WTC11 (cell line): ENCODE data around the gene NEURL2. TPM values are rescaled to one million over a fixed set of nuclear protein-coding genes. Genes with fewer than 3 reads are reported as not detected.

ENCODE experiments used
- ATAC-seq: fragments of 200-7000 bp; cut with Tn5 transposase; 2 replicates; pipeline ENCODE4 v1.10.0; 2021; ENCODE audit warnings: mild to moderate bottlenecking, moderate library complexity
- CTCF ChIA-PET: fragments of 300-600 bp; sonication (Branson Sonifier 250); formaldehyde crosslinking; loops from one replicate; lab custom pipeline; 2021; ENCODE audit warnings: antibody characterized with exemption; lab: Charles Lee
- POLR2A ChIA-PET: fragments of 350-600 bp; sonication (Branson Sonifier 250); formaldehyde crosslinking; loops from one replicate; lab custom pipeline; 2021; ENCODE audit warnings: antibody characterized with exemption; lab: Charles Lee
- DNase-seq: peaks from one replicate; pipeline ENCODE4 v3.0.0; 2021; ENCODE audit warnings: low spot score
- H3K27ac Mint-ChIP-seq: 2 replicates; pipeline ENCODE4 v1.8.0; 2021; ENCODE audit warnings: mixed read lengths
- H3K27me3 Mint-ChIP-seq: 2 replicates; pipeline ENCODE4 v1.8.0; 2021; ENCODE audit warnings: low read depth, mild to moderate bottlenecking, moderate library complexity, mixed read lengths
- H3K36me3 Mint-ChIP-seq: 2 replicates; pipeline ENCODE4 v1.8.0; 2021; ENCODE audit warnings: mixed read lengths
- H3K4me1 Mint-ChIP-seq: 2 replicates; pipeline ENCODE4 v1.8.0; 2022; ENCODE audit warnings: mixed read lengths
- H3K4me3 Mint-ChIP-seq: 2 replicates; pipeline ENCODE4 v1.8.0; 2021; ENCODE audit warnings: mild to moderate bottlenecking, moderate library complexity, mixed read lengths
- H3K9me3 Mint-ChIP-seq: 2 replicates; pipeline ENCODE4 v1.8.0; 2021; ENCODE audit warnings: mixed read lengths
- ELF4 ChIP-seq: sonication (generic); formaldehyde crosslinking; IDR thresholded peaks from 2 replicates; pipeline ENCODE4 v1.8.1; 2022; ENCODE audit warnings: low read depth, mild to moderate bottlenecking, moderate library complexity, missing genetic modification reagents
- PRDM15 ChIP-seq: sonication (generic); formaldehyde crosslinking; IDR thresholded peaks from 2 replicates; pipeline ENCODE4 v1.8.0; 2022; ENCODE audit warnings: missing genetic modification reagents
- USF2 ChIP-seq: sonication (generic); formaldehyde crosslinking; IDR thresholded peaks from 2 replicates; pipeline ENCODE4 v1.8.1; 2023; ENCODE audit warnings: mild to moderate bottlenecking, missing genetic modification reagents, moderate library complexity
- ZBTB21 ChIP-seq: sonication (generic); formaldehyde crosslinking; IDR thresholded peaks from 2 replicates; pipeline ENCODE4 v1.8.1; 2023; ENCODE audit warnings: mild to moderate bottlenecking, missing genetic modification reagents, borderline replicate concordance
- ZBTB43 ChIP-seq: sonication (generic); formaldehyde crosslinking; IDR thresholded peaks from 2 replicates; pipeline ENCODE4 v1.8.1; 2023; ENCODE audit warnings: mild to moderate bottlenecking, missing genetic modification reagents
- ZNF425 ChIP-seq: fragments of 250-450 bp; sonication (Bioruptor Pico); conservative IDR thresholded peaks from 2 replicates; pipeline ENCODE4 v1.9.0; 2021; ENCODE audit warnings: mild to moderate bottlenecking
- total RNA-seq: library from RNA; stranded (reverse); gene quantifications from 3 replicates; pipeline ENCODE4 v1.2.3, GENCODE V29; 2021
- TF ChIP-seq, protein P1 (sequence below): sonication (generic); formaldehyde crosslinking; IDR thresholded peaks from 2 replicates; pipeline ENCODE4 v1.8.1; 2023; ENCODE audit warnings: mild to moderate bottlenecking, moderate library complexity, missing genetic modification reagents
- TF ChIP-seq, protein P2 (sequence below): sonication (generic); formaldehyde crosslinking; IDR thresholded peaks from 2 replicates; pipeline ENCODE4 v1.8.0; 2022; ENCODE audit warnings: mild to moderate bottlenecking, missing genetic modification reagents
- TF ChIP-seq, protein P3 (sequence below): fragments of 250-450 bp; sonication (Bioruptor Pico); IDR thresholded peaks from 2 replicates; pipeline ENCODE4 v2.1.2; 2022; ENCODE audit warnings: mild to moderate bottlenecking, moderate library complexity
- TF ChIP-seq, protein P4 (sequence below): fragments of 250-450 bp; sonication (Bioruptor Pico); IDR thresholded peaks from 2 replicates; pipeline ENCODE4 v1.9.0; 2021; ENCODE audit warnings: mild to moderate bottlenecking

NEURL2 gene
- total RNA-seq, 1 experiment from 2014 or later: 6.6 TPM

GRCh38 chr20:45850238-45850637, 40.8 kb downstream of the NEURL2 start (continued):
- TF ChIP-seq ZNF425 (CRISPR knock-in tag): no peak
- TF ChIP-seq, protein P1, sequence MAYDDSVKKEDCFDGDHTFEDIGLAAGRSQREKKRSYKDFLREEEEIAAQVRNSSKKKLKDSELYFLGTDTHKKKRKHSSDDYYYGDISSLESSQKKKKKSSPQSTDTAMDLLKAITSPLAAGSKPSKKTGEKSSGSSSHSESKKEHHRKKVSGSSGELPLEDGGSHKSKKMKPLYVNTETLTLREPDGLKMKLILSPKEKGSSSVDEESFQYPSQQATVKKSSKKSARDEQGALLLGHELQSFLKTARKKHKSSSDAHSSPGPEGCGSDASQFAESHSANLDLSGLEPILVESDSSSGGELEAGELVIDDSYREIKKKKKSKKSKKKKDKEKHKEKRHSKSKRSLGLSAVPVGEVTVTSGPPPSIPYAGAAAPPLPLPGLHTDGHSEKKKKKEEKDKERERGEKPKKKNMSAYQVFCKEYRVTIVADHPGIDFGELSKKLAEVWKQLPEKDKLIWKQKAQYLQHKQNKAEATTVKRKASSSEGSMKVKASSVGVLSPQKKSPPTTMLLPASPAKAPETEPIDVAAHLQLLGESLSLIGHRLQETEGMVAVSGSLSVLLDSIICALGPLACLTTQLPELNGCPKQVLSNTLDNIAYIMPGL (CRISPR knock-in tag): no peak
- no peak for TF ChIP-seq USF2 (CRISPR knock-in tag)
- no peak for TF ChIP-seq ELF4 (CRISPR knock-in tag)
- TF ChIP-seq, protein P2, sequence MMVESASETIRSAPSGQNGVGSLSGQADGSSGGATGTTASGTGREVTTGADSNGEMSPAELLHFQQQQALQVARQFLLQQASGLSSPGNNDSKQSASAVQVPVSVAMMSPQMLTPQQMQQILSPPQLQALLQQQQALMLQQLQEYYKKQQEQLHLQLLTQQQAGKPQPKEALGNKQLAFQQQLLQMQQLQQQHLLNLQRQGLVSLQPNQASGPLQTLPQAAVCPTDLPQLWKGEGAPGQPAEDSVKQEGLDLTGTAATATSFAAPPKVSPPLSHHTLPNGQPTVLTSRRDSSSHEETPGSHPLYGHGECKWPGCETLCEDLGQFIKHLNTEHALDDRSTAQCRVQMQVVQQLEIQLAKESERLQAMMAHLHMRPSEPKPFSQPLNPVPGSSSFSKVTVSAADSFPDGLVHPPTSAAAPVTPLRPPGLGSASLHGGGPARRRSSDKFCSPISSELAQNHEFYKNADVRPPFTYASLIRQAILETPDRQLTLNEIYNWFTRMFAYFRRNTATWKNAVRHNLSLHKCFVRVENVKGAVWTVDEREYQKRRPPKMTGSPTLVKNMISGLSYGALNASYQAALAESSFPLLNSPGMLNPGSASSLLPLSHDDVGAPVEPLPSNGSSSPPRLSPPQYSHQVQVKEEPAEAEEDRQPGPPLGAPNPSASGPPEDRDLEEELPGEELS (CRISPR knock-in tag): no peak
- TF ChIP-seq ZBTB21 (CRISPR knock-in tag): no peak
- TF ChIP-seq, protein P3, sequence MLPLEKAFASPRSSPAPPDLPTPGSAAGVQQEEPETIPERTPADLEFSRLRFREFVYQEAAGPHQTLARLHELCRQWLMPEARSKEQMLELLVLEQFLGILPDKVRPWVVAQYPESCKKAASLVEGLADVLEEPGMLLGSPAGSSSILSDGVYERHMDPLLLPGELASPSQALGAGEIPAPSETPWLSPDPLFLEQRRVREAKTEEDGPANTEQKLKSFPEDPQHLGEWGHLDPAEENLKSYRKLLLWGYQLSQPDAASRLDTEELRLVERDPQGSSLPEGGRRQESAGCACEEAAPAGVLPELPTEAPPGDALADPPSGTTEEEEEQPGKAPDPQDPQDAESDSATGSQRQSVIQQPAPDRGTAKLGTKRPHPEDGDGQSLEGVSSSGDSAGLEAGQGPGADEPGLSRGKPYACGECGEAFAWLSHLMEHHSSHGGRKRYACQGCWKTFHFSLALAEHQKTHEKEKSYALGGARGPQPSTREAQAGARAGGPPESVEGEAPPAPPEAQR: no peak

- Mint-ChIP-seq H3K9me3 (no peaks in the 10 kb centered on the region), H3K36me3 (peaks cover 32% of the 10 kb centered on the region), H3K27ac (peak overlapping the region; percentile 69; the same call in 1 of the 2 replicates), H3K4me3 (no peak overlapping the region)
- ChIA-PET POLR2A (interaction anchor here (0.7 kb wide), 1 partner anchor 18 kb away, joined by 7 read pairs; no protein-coding TSS in a partner anchor), CTCF (interaction anchor here (2.0 kb wide), 1 partner anchor 41 kb away, joined by 4 read pairs; no protein-coding TSS in a partner anchor)
- no peak for TF ChIP-seq ZBTB43 (CRISPR knock-in tag)
- TF ChIP-seq, protein P4, sequence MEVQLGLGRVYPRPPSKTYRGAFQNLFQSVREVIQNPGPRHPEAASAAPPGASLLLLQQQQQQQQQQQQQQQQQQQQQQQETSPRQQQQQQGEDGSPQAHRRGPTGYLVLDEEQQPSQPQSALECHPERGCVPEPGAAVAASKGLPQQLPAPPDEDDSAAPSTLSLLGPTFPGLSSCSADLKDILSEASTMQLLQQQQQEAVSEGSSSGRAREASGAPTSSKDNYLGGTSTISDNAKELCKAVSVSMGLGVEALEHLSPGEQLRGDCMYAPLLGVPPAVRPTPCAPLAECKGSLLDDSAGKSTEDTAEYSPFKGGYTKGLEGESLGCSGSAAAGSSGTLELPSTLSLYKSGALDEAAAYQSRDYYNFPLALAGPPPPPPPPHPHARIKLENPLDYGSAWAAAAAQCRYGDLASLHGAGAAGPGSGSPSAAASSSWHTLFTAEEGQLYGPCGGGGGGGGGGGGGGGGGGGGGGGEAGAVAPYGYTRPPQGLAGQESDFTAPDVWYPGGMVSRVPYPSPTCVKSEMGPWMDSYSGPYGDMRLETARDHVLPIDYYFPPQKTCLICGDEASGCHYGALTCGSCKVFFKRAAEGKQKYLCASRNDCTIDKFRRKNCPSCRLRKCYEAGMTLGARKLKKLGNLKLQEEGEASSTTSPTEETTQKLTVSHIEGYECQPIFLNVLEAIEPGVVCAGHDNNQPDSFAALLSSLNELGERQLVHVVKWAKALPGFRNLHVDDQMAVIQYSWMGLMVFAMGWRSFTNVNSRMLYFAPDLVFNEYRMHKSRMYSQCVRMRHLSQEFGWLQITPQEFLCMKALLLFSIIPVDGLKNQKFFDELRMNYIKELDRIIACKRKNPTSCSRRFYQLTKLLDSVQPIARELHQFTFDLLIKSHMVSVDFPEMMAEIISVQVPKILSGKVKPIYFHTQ (CRISPR knock-in tag): no peak
- no peak for TF ChIP-seq PRDM15 (CRISPR knock-in tag)
- TF ChIP-seq, all 79 proteins: peak for 0
- no peak for ATAC-seq
- no peak for DNase-seq
- no peaks in the 10 kb centered on the region for H3K27me3 Mint-ChIP-seq
- H3K4me1 Mint-ChIP-seq: peaks cover 28% of the 10 kb centered on the region
Observed at GRCh38 chr20:45848969-45849582, 41.9 kb downstream of the NEURL2 start.
